Neuronal stem cell (in vitro differentiated cells): ENCODE measurements around the gene CTTNBP2. TPM values are rescaled to one million over a fixed set of nuclear protein-coding genes. Genes with fewer than 3 reads are reported as not detected.

Experiments
- DNase-seq: peaks from one replicate; pipeline ENCODE4 v3.0.0-alpha.2; 2013; ENCODE audit warnings: low spot score
- H2AFZ ChIP-seq: one replicate; pipeline ENCODE4 v1.6.1; 2013; ENCODE audit warnings: mild to moderate bottlenecking, low read length, inconsistent platforms
- H2AK5ac ChIP-seq: 2 replicates; pipeline ENCODE4 v1.6.1; 2013; ENCODE audit warnings: low read depth, mild to moderate bottlenecking, inconsistent platforms, low read length, moderate library complexity, mixed read lengths
- H2BK120ac ChIP-seq: 2 replicates; pipeline ENCODE4 v1.6.1; 2013; ENCODE audit warnings: low read depth, mild to moderate bottlenecking, inconsistent platforms, low read length, moderate library complexity, mixed read lengths
- H2BK12ac ChIP-seq: one replicate; pipeline ENCODE4 v1.6.1; 2013; ENCODE audit warnings: low read length, inconsistent platforms
- H2BK15ac ChIP-seq: 2 replicates; pipeline ENCODE4 v1.6.1; 2013; ENCODE audit warnings: mild to moderate bottlenecking, low read length, inconsistent platforms, mixed read lengths
- H2BK5ac ChIP-seq: one replicate; pipeline ENCODE4 v1.6.1; 2013; ENCODE audit warnings: inconsistent platforms, mild to moderate bottlenecking, low read length, moderate library complexity
- H3K14ac ChIP-seq: one replicate; pipeline ENCODE4 v1.6.1; 2013; ENCODE audit warnings: low read length, inconsistent platforms
- H3K18ac ChIP-seq: 2 replicates; pipeline ENCODE4 v1.6.1; 2013; ENCODE audit warnings: low read length, inconsistent platforms
- H3K23ac ChIP-seq: 2 replicates; pipeline ENCODE4 v1.6.1; 2013; ENCODE audit warnings: low read depth, mild to moderate bottlenecking, mixed read lengths, low read length, inconsistent platforms; ENCODE audit not compliant: poor library complexity
- H3K27ac ChIP-seq: replicated peaks from 3 replicates; pipeline ENCODE4 v1.5.1; 2013; ENCODE audit warnings: low read length, inconsistent platforms
- H3K27me3 ChIP-seq, 3 experiments: 2 replicates each; pipeline ENCODE4 v1.6.1; 2013; ENCODE audit warnings: low read length in 3 of 3, mild to moderate bottlenecking in 2 of 3, inconsistent platforms in 1 of 3, low read depth in 1 of 3, mixed read lengths in 1 of 3, moderate library complexity in 1 of 3; ENCODE audit not compliant: control insufficient read depth in 3 of 3, insufficient read depth in 3 of 3
- H3K36me3 ChIP-seq, 2 donors: replicated peaks in 1 of 2; 2 replicates each; pipeline ENCODE4 v1.6.1; 2013; ENCODE audit warnings: low read length in 2 of 2; ENCODE audit not compliant: control insufficient read depth in 2 of 2, insufficient read depth in 2 of 2
- H3K4ac ChIP-seq: 2 replicates; pipeline ENCODE4 v1.6.1; 2013; ENCODE audit warnings: inconsistent platforms, mild to moderate bottlenecking, low read length, moderate library complexity
- H3K4me1 ChIP-seq, 2 donors: 1 replicate in 1 of 2; 2 replicates in 1 of 2; pipeline ENCODE4 v1.6.1; 2013; ENCODE audit warnings: low read length in 2 of 2, low read depth in 1 of 2; ENCODE audit not compliant: control insufficient read depth in 2 of 2, insufficient read depth in 1 of 2
- H3K4me2 ChIP-seq: one replicate; pipeline ENCODE4 v1.6.1; 2013; ENCODE audit warnings: mild to moderate bottlenecking, low read length, inconsistent platforms; ENCODE audit not compliant: insufficient read depth, poor library complexity, severe bottlenecking
- H3K4me3 ChIP-seq, 2 donors: 2 replicates each; pipeline ENCODE4 v1.5.1; 2013; ENCODE audit warnings: low read length in 2 of 2, mild to moderate bottlenecking in 2 of 2, inconsistent platforms in 1 of 2, moderate library complexity in 1 of 2
- H3K79me1 ChIP-seq: one replicate; pipeline ENCODE4 v1.6.1; 2013; ENCODE audit warnings: low read depth, mild to moderate bottlenecking, inconsistent platforms, low read length, moderate library complexity
- H3K9ac ChIP-seq: one replicate; pipeline ENCODE4 v1.6.1; 2013; ENCODE audit warnings: mild to moderate bottlenecking, low read depth, low read length, inconsistent platforms; ENCODE audit not compliant: poor library complexity
- H3K9me3 ChIP-seq, 2 donors: replicated peaks in 1 of 2; 2 replicates each; pipeline versions ENCODE3 to v1.6.1; 2013; ENCODE audit warnings: low read length in 2 of 2, mild to moderate bottlenecking in 2 of 2, inconsistent platforms in 1 of 2, low read depth in 1 of 2, mixed read lengths in 1 of 2, moderate library complexity in 1 of 2; ENCODE audit not compliant: control insufficient read depth in 2 of 2, insufficient read depth in 1 of 2
- H4K8ac ChIP-seq: one replicate; pipeline ENCODE4 v1.6.1; 2013; ENCODE audit warnings: low read depth, mild to moderate bottlenecking, inconsistent platforms, low read length, moderate library complexity
- H4K91ac ChIP-seq: one replicate; pipeline ENCODE4 v1.6.1; 2013; ENCODE audit warnings: low read length, low read depth, mild to moderate bottlenecking, inconsistent platforms; ENCODE audit not compliant: poor library complexity
- WGBS, 2 donors: extraction: QIAGEN DNeasy Blood & Tissue Kit; methylation state at CpG; one replicate each; pipeline ENCODE4 v1.1.7; 2013; ENCODE audit warnings: missing lambda C conversion rate in 2 of 2, mixed read lengths in 1 of 2; ENCODE audit not compliant: insufficient read length in 2 of 2, insufficient replicate concordance in 1 of 2; ENCODE audit errors: extremely low coverage in 2 of 2; 5-methylcytosine and 5-hydroxymethylcytosine counted together
- polyA plus RNA-seq, 2 experiments: library from polyadenylated mRNA; stranded (reverse); fragments of 200-250 nt; gene quantifications; one replicate each; pipeline ENCODE4 v1.2.3, GENCODE V29; 2013

The CTTNBP2 gene
- polyA plus RNA-seq (2013, experiment 1 of 2) = 6.0 TPM
- polyA plus RNA-seq (2013, experiment 2 of 2) = 5.6 TPM

- H3K36me3 ChIP-seq = no peaks in the 10 kb centered on the region
- peak within 1 kb of the TSS; percentile 75 for H2BK12ac ChIP-seq
- H3K14ac ChIP-seq = peak within 1 kb of the TSS; percentile 90
- H3K23ac ChIP-seq = peak within 1 kb of the TSS; percentile 34
- H3K4me2 ChIP-seq = peak within 1 kb of the TSS; percentile 94
- DNase-seq = peak; percentile 65
- peak within 1 kb of the TSS; percentile 94 for H2AK5ac ChIP-seq
- no peaks in the 10 kb centered on the region for H3K9me3 ChIP-seq
- H3K79me1 ChIP-seq = no peaks in the 10 kb centered on the region
- H4K91ac ChIP-seq = no peak within 1 kb of the TSS
- peak within 1 kb of the TSS; percentile 96 for H2BK5ac ChIP-seq
- peak within 1 kb of the TSS; percentile 98 for H3K18ac ChIP-seq
- no peak within 1 kb of the TSS for H2BK120ac ChIP-seq
- peak within 1 kb of the TSS; percentile 90 for H3K9ac ChIP-seq
- H3K4me1 ChIP-seq = peaks cover 1 to 5% of the 10 kb centered on the region in 2 donors
- peak within 1 kb of the TSS; percentile 97 for H2AFZ ChIP-seq
- peak within 1 kb of the TSS; percentile 60 to 85 for H3K4me3 ChIP-seq
- WGBS, 2 donors = no CpG with 5 or more reads among the region's 87 CpGs
- no peak within 1 kb of the TSS for H4K8ac ChIP-seq
- peaks cover 0 to 43% (median 0%) of the 10 kb centered on the region in 3 experiments for H3K27me3 ChIP-seq
- no peak within 1 kb of the TSS for H3K4ac ChIP-seq
- peak within 1 kb of the TSS; percentile 80 for H3K27ac ChIP-seq
- H2BK15ac ChIP-seq = peak within 1 kb of the TSS; percentile 96
Measured at GRCh38 chr7:117873310-117874190, at the start of gene CTTNBP2. CTTNBP2 (minus strand) TSS chr7:117873441; CDS start chr7:117873415, 26 bp downstream.

DNA sequence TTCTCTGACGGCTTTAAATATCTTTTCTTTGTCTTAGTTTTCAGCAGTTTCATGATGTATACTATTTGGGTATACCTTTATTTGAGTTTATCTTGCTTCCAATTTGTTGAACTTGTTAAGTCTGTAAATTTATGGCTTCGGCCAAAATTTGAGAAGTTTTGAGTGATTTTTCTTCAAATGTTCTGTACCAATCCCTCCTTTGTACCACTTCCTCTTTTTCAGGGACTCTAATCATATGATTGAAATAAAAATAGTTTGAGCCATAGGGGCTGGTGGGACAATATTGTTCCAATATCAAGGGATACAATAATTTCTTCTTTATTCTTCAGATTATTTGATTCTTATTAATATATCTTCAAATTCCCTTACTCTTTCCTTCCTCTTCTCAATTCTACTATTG lies 43.1 kb upstream of the CTTNBP2 start:
- Histone ChIP-seq H3K14ac (no peak overlapping the region), H3K4me2 (no peak overlapping the region), H2BK120ac (no peak overlapping the region), H2BK12ac (no peak overlapping the region), H3K79me1 (no peaks in the 10 kb centered on the region), H3K9me3 (no peaks in the 10 kb centered on the region), H2AK5ac (no peak overlapping the region), H3K23ac (no peak overlapping the region), H3K4me1 (no peaks in the 10 kb centered on the region), H4K91ac (no peak overlapping the region), H3K36me3 (no peaks in the 10 kb centered on the region), H3K18ac (no peak overlapping the region), H3K9ac (no peak overlapping the region), H2AFZ (no peak overlapping the region), H2BK15ac (no peak overlapping the region), H3K4ac (no peak overlapping the region), H4K8ac (no peak overlapping the region), H3K27ac (no peak overlapping the region), H3K27me3 (no peaks in the 10 kb centered on the region), H3K4me3 (no peak overlapping the region), H2BK5ac (no peak overlapping the region)
- DNase-seq = no peak
- no CpG with 5 or more reads among the region's 2 CpGs for WGBS, 2 donors

GRCh38 chr7:117912421-117912820 lies 39.2 kb upstream of the CTTNBP2 start:
- H3K9me3 ChIP-seq = no peaks in the 10 kb centered on the region
- H2BK12ac ChIP-seq = no peak overlapping the region
- peaks cover 0 to under 1% of the 10 kb centered on the region in 2 donors for H3K4me1 ChIP-seq
- no peak for DNase-seq
- H3K4me2 ChIP-seq = no peak overlapping the region
- WGBS, 2 donors = no CpG with 5 or more reads among the region's 2 CpGs
- no peak overlapping the region for H4K91ac ChIP-seq
- H2BK5ac ChIP-seq = no peak overlapping the region
- no peak overlapping the region for H3K4ac ChIP-seq
- H2BK15ac ChIP-seq = no peak overlapping the region
- no peak overlapping the region for H3K23ac ChIP-seq
- H3K79me1 ChIP-seq = no peaks in the 10 kb centered on the region
- no peak overlapping the region for H3K14ac ChIP-seq
- H3K9ac ChIP-seq = no peak overlapping the region
- H2AFZ ChIP-seq = no peak overlapping the region
- H3K18ac ChIP-seq = no peak overlapping the region
- H3K36me3 ChIP-seq = no peaks in the 10 kb centered on the region
- H3K27ac ChIP-seq = no peak overlapping the region
- H4K8ac ChIP-seq = no peak overlapping the region
- H2AK5ac ChIP-seq = no peak overlapping the region
- no peak overlapping the region for H3K4me3 ChIP-seq
- H3K27me3 ChIP-seq = no peaks in the 10 kb centered on the region
- H2BK120ac ChIP-seq = no peak overlapping the region

DNA sequence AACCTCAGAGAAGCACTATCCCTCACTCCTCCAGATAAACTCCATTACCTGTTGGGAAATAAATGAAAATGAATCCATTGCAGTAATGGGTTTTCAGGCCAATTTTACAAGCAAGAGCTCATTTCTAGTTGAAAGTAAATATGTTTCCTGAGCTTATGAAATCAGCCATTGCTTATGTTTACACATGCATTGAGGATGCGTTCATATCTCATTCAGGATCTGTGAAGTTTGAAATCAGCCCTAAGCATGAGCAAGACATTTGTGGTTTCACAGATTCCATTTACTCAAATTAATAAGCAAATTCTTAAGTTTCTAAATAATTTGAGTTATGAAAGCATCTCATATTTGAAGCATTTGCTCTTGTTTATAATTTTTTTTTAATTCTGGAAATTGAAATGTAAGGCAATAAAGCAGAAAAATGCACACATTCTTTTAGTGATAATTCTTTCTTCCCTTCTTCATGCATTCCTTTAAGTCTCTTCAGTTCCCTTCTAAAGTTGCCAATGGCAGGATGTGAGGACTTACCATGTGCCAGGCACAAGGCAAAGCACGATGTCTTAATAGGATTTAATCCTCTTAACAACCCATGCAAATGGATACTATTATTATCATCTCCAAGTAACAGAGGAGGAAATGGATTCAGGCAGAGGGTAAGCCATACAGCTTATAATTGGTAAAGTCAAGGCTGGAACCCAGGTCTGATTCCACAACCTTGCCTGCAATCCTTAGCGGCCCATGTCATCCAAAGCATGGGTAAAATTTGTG lies 35.0 kb upstream of the CTTNBP2 start:
- no peaks in the 10 kb centered on the region for H3K27me3 ChIP-seq
- no CpG with 5 or more reads among the region's 3 CpGs for WGBS, 2 donors
- DNase-seq = no peak

More for the DNA sequence above, 35.0 kb upstream of the CTTNBP2 start:
- Histone ChIP-seq H3K18ac (no peak overlapping the region), H3K14ac (no peak overlapping the region), H3K4me3 (no peak overlapping the region), H3K4ac (no peak overlapping the region), H3K23ac (no peak overlapping the region), H2BK12ac (no peak overlapping the region), H4K91ac (no peak overlapping the region), H3K4me2 (no peak overlapping the region), H2AFZ (no peak overlapping the region), H3K79me1 (no peaks in the 10 kb centered on the region), H3K36me3 (no peaks in the 10 kb centered on the region), H2BK15ac (no peak overlapping the region), H3K9ac (no peak overlapping the region), H2BK5ac (no peak overlapping the region), H2AK5ac (no peak overlapping the region), H3K4me1 (peaks cover 5% of the 10 kb centered on the region in 2 donors), H3K9me3 (no peaks in the 10 kb centered on the region), H3K27ac (no peak overlapping the region), H2BK120ac (no peak overlapping the region), H4K8ac (no peak overlapping the region)
